Keratinocyte (primary cell): ENCODE measurements around the gene HARBI1. TPM values are rescaled to one million over a fixed set of nuclear protein-coding genes. Genes with fewer than 3 reads are reported as not detected.

Experiments
- DNase-seq: peaks from one replicate; pipeline ENCODE4 v3.0.0-alpha.2; 2011; ENCODE audit warnings: low read depth, missing footprints, low spot score
- FAIRE-seq: peaks from 2 replicates; lab custom pipeline; 2011; peaks lifted over from hg19 to GRCh38; lab: Jason Lieb, UNC
- H2AFZ ChIP-seq: 2 replicates; pipeline ENCODE4 v1.6.0; 2012; ENCODE audit warnings: low read length, control low read depth, inconsistent platforms; ENCODE audit not compliant: control insufficient read depth
- H3K27ac ChIP-seq: 2 replicates; pipeline ENCODE4 v1.5.1; 2011; ENCODE audit warnings: low read length; ENCODE audit not compliant: control insufficient read depth, insufficient read depth
- H3K27me3 ChIP-seq: 3 replicates; pipeline ENCODE4 v1.6.0; 2011; ENCODE audit warnings: low read length; ENCODE audit not compliant: control insufficient read depth, insufficient read depth; ENCODE audit errors: extremely low read depth
- H3K36me3 ChIP-seq, 2 experiments: 2 replicates in 1 of 2; 3 replicates in 1 of 2; pipeline ENCODE4 v1.5.1; 2011; ENCODE audit warnings: low read length in 2 of 2, mild to moderate bottlenecking in 1 of 2; ENCODE audit not compliant: control insufficient read depth in 2 of 2, insufficient read depth in 2 of 2; ENCODE audit errors: extremely low read depth in 1 of 2
- H3K4me1 ChIP-seq: 3 replicates; pipeline ENCODE4 v1.5.1; 2011; ENCODE audit warnings: low read length; ENCODE audit not compliant: control insufficient read depth, insufficient read depth; ENCODE audit errors: extremely low read depth
- H3K4me2 ChIP-seq: 3 replicates; pipeline ENCODE4 v1.6.0; 2011; ENCODE audit warnings: low read depth, low read length; ENCODE audit not compliant: control insufficient read depth, insufficient read depth; ENCODE audit errors: extremely low read depth
- H3K4me3 ChIP-seq, 3 experiments: fragments of 200-600 bp in 1 of 3; sonication (generic) in 1 of 3; 2 replicates in 2 of 3; 3 replicates in 1 of 3; pipeline ENCODE4 v1.5.1; 2011 to 2016; ENCODE audit warnings: low read length in 3 of 3, mild to moderate bottlenecking in 3 of 3, control low read depth in 2 of 3, inconsistent platforms in 1 of 3, low read depth in 1 of 3, mixed read lengths in 1 of 3, mixed run types in 1 of 3, moderate library complexity in 1 of 3; ENCODE audit not compliant: control insufficient read depth in 2 of 3, insufficient read depth in 2 of 3; ENCODE audit errors: extremely low read depth in 1 of 3
- H3K79me2 ChIP-seq: 2 replicates; pipeline ENCODE4 v1.6.0; 2012; ENCODE audit warnings: low read length; ENCODE audit not compliant: control insufficient read depth, insufficient read depth
- H3K9ac ChIP-seq: 3 replicates; pipeline ENCODE4 v1.6.0; 2011; ENCODE audit warnings: low read length; ENCODE audit not compliant: control insufficient read depth, insufficient read depth; ENCODE audit errors: extremely low read depth
- H3K9me1 ChIP-seq: 3 replicates; pipeline ENCODE4 v1.6.0; 2011; ENCODE audit warnings: low read length; ENCODE audit not compliant: control insufficient read depth, insufficient read depth; ENCODE audit errors: extremely low read depth
- H3K9me3 ChIP-seq: 2 replicates; pipeline ENCODE4 v1.5.1; 2012; ENCODE audit warnings: low read depth, low read length; ENCODE audit not compliant: control insufficient read depth
- H4K20me1 ChIP-seq: 3 replicates; pipeline ENCODE4 v1.6.0; 2011; ENCODE audit warnings: low read length; ENCODE audit not compliant: control insufficient read depth, insufficient read depth; ENCODE audit errors: extremely low read depth
- EZH2 ChIP-seq: IDR thresholded peaks from one replicate; pipeline ENCODE4 v1.6.1; 2012; ENCODE audit warnings: inconsistent platforms, mild to moderate bottlenecking, low read length, moderate library complexity
- dilution Hi-C: fragments of 300-500 bp; cut with MboI; formaldehyde crosslinking; loops from one replicate; pipeline ENCODE4 v1.7.0; 2020; ENCODE audit warnings: low sequenced_read_pairs; ENCODE audit not compliant: extremely low pct_ligation_motif_present
- polyA plus RNA-seq, 5 experiments: library from polyadenylated mRNA; depleted of rRNA in 3 of 5; stranded (reverse) in 3 of 5; stranded (forward) in 1 of 5; unstranded in 1 of 5; fragments of >200 nt; gene quantifications; 1 replicate in 1 of 5; 2 replicates in 3 of 5; 3 replicates in 1 of 5; pipeline versions ENCODE4 v1.2.1 to v1.2.3, GENCODE V29; 2011 to 2012; ENCODE audit warnings: missing spikeins in 2 of 5, low read depth in 1 of 5, low replicate concordance in 1 of 5
- TF ChIP-seq, protein P1 (sequence below), 3 experiments: IDR thresholded peaks in 1 of 3; conservative IDR thresholded peaks in 1 of 3; optimal IDR thresholded peaks in 1 of 3; 2 replicates in 2 of 3; 3 replicates in 1 of 3; pipeline versions ENCODE3 to v1.5.1; 2011; ENCODE audit warnings: low read length in 3 of 3, mild to moderate bottlenecking in 3 of 3, moderate library complexity in 2 of 3, control low read depth in 1 of 3, inconsistent platforms in 1 of 3; ENCODE audit not compliant: insufficient read depth in 2 of 3; ENCODE audit errors: extremely low read depth in 1 of 3

HARBI1 gene
- polyA plus RNA-seq, 1 donor (not counting 4 experiments of a cell fraction or from before 2014, with no cell fraction given), result 5.5 TPM

DNA sequence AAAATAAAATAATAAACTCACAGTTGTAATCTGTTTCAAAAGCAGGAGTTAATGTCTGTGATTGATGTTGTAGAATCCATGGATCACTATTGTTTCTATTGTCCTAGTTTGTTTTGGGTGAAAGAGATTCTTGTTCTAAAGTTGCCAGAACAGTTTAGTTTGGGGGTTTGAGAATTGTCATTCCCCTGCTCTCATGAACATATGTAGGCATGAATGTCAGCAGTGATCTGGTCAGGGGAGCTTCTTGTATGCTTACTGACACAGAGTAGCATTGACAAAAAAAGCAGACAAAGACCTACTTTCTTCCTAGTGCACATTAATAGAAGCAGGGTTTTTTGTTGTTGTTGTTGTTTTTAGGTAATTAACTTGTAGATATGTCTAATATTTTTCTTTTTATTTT is 44.8 kb upstream of the HARBI1 start:
- H3K4me3 ChIP-seq, result no peak overlapping the region
- H3K27ac ChIP-seq, result no peak overlapping the region
- H3K36me3 ChIP-seq, result peaks cover 20 to 32% of the 10 kb centered on the region in 2 experiments
- TF ChIP-seq EZH2, result no peak
- TF ChIP-seq, protein P1, sequence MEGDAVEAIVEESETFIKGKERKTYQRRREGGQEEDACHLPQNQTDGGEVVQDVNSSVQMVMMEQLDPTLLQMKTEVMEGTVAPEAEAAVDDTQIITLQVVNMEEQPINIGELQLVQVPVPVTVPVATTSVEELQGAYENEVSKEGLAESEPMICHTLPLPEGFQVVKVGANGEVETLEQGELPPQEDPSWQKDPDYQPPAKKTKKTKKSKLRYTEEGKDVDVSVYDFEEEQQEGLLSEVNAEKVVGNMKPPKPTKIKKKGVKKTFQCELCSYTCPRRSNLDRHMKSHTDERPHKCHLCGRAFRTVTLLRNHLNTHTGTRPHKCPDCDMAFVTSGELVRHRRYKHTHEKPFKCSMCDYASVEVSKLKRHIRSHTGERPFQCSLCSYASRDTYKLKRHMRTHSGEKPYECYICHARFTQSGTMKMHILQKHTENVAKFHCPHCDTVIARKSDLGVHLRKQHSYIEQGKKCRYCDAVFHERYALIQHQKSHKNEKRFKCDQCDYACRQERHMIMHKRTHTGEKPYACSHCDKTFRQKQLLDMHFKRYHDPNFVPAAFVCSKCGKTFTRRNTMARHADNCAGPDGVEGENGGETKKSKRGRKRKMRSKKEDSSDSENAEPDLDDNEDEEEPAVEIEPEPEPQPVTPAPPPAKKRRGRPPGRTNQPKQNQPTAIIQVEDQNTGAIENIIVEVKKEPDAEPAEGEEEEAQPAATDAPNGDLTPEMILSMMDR (optimal IDR thresholded peaks at IDR 0.05 in 1 of 3, IDR thresholded peaks at IDR 0.05 in 1 of 3, conservative IDR thresholded peaks at IDR 0.05 in 1 of 3; ENCODE audit: extremely low read depth in 1 of 3, insufficient read depth in 2 of 3, low read length in 3 of 3), result no peak
- H3K9me3 ChIP-seq, result no peaks in the 10 kb centered on the region
- no peak overlapping the region for H3K4me2 ChIP-seq
- H4K20me1 ChIP-seq, result peaks cover 3% of the 10 kb centered on the region
- H3K4me1 ChIP-seq, result peaks cover 5% of the 10 kb centered on the region
- FAIRE-seq (no peak), DNase-seq (no peak)
- H2AFZ ChIP-seq, result no peak overlapping the region
- H3K79me2 ChIP-seq, result no peaks in the 10 kb centered on the region
- H3K9me1 ChIP-seq, result no peaks in the 10 kb centered on the region
- H3K27me3 ChIP-seq, result no peaks in the 10 kb centered on the region
- dilution Hi-C loops, result no loop called here
- no peak overlapping the region for H3K9ac ChIP-seq

DNA sequence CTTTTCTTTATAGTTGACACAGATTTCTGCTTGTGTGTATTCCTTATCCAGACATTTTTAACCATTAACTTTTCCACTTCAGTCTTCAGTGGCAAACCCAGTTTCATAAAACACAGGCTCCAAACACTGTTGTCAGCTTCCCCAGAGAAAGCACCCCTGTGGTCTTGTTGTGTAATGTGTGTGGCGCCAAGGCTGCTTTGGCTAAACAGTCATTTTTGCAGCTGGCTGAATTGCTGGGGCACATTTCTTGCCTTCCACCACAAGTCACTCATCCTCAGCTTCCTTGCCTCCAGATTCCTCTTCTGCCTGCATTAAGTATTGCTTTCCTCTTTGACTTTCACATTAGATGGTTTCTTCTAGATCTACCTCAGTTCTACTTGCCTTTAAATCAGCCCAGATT is 42.9 kb upstream of the HARBI1 start:
- TF ChIP-seq EZH2, result no peak
- TF ChIP-seq, protein P1 (optimal IDR thresholded peaks at IDR 0.05 in 1 of 3, IDR thresholded peaks at IDR 0.05 in 1 of 3, conservative IDR thresholded peaks at IDR 0.05 in 1 of 3; ENCODE audit: extremely low read depth in 1 of 3, insufficient read depth in 2 of 3, low read length in 3 of 3), result no peak
- DNase-seq (no peak), FAIRE-seq (no peak)
- H3K4me2 ChIP-seq, result no peak overlapping the region
- no peaks in the 10 kb centered on the region for H3K9me1 ChIP-seq
- no peaks in the 10 kb centered on the region for H3K9me3 ChIP-seq
- H4K20me1 ChIP-seq, result peaks cover 3% of the 10 kb centered on the region
- H3K27ac ChIP-seq, result no peak overlapping the region
- no peaks in the 10 kb centered on the region for H3K27me3 ChIP-seq
- H3K4me3 ChIP-seq, result no peak overlapping the region
- H3K9ac ChIP-seq, result no peak overlapping the region
- H3K79me2 ChIP-seq, result no peaks in the 10 kb centered on the region
- dilution Hi-C loops, result no loop called here
- H3K36me3 ChIP-seq, result peaks cover 17 to 24% of the 10 kb centered on the region in 2 experiments
- H2AFZ ChIP-seq, result no peak overlapping the region
- peaks cover 5% of the 10 kb centered on the region for H3K4me1 ChIP-seq
